Stimulated activated CD4-positive, alpha-beta T cell treated with anti-CD3 and anti-CD28 coated beads, Interleukin-15, amount 100 ng/mL, for 1 hour (primary cell): ENCODE results near the gene CHGA.

Source experiments
- DNase-seq, 2 donors: peaks; one replicate each; pipeline ENCODE4 v3.0.0-alpha.2; 2020; ENCODE audit warnings: low read depth in 1 of 2, low spot score in 1 of 2

The CHGA gene, protein sequence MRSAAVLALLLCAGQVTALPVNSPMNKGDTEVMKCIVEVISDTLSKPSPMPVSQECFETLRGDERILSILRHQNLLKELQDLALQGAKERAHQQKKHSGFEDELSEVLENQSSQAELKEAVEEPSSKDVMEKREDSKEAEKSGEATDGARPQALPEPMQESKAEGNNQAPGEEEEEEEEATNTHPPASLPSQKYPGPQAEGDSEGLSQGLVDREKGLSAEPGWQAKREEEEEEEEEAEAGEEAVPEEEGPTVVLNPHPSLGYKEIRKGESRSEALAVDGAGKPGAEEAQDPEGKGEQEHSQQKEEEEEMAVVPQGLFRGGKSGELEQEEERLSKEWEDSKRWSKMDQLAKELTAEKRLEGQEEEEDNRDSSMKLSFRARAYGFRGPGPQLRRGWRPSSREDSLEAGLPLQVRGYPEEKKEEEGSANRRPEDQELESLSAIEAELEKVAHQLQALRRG

DNA sequence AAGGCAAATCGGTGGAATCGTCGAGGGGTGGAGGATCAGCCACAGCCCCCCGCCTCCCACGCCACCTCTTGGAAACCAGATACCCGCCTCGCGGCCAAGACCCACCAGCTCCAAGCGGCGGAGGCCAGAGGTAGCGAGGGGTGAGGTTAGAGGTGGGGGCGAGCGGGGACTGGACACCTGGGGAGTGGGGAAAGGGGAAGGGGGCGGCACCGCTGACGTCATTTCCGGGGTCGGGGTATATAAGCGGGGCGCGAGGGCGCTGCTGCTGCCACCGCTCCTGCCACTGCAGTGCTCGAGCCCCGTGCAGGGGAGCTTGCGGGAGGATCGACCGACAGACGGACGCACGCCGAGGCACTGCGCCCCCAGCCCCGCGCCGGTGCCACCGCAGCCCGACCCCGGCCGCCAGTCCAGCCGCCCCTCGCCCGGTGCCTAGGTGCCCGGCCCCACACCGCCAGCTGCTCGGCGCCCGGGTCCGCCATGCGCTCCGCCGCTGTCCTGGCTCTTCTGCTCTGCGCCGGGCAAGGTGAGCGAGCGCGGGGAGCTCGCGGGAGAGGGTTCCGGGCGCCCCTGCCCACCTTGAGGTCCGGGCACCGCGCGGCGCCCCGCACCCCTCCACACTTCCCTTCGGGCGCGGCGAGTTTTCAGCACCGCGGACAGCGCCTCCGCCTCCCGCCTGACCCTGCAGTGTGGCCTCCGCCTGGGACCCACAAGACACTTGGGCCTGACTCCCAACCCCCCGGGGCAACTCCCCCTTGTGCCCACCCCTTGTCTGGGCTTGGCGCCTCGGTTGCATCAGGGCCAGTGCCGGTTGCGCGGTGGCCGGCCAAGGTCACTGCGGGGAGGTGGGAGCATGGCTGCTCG is at the start of gene CHGA:
TSS of gene CHGA (plus strand) at position 268 of the 861 bp plus-strand sequence. CDS start at position 478, 210 bp downstream.
- peak in 1 of 2 donors; percentile 32 for DNase-seq

DNA sequence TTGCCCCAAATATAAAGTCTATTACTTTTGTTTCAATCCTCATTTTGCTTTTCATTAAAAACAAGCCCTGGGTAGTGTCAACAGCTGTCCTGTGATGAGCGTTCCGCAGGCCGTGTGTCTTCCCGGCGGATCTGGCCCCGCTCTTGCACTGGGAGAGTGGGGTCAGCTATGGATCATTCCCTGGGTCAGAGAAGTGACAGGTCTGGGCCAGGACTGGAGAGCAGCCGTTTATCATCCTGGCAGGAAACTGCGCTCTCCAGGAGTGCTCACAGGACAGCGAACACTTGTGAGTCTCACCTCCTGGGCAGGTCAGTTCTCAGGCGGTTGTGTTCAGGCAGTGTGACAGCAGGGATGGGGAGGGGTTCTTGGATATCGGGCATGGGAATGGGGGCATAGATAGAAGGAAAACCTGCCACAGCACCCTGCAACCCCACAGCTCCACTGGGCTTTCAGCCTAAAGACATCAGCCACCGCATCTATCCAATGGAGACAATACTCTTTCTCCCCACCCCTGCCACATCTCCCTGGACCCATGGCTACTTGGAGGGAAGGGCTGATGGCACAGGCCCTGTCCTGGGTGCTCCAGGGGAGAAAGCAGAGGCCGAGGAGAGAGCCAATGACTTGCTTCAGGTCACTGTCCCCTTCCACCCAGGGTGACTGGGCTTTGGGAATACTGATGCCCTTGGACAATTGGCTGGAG is 47.8 kb upstream of the CHGA start:
- no peak for DNase-seq

DNA sequence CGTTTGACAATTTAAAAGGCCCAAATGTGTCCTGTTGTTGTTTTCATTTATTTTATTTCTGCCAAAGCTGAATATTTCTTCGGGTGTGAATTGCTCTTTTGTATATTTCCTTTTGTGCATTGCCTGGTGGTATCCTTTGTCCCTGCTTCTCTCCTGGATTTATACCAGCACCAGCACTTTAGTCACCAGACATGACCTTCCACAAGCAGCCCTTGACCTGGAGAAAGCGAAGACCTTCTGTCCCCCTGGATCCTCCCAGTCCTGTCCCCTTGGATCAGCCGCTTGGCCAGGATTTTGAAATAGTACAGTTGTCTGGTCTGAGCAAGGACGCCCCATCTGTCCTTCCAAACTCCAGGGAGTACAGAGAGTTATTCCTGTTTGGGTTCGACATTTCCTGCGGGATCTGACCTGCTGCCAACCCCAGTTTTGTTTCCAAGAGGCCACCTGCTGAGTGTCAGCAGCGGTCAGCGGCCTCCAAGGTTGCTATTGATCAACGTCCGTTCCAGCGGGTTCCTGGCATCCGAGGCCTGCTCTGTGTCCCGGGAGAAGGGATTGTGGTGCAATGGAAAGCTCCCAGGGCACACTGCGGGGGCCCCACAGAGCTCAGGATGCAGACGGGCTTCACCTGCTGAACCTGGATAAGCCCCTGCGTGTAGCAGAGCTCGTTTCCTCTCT is 45.1 kb upstream of the CHGA start:
- DNase-seq: no peak

DNA sequence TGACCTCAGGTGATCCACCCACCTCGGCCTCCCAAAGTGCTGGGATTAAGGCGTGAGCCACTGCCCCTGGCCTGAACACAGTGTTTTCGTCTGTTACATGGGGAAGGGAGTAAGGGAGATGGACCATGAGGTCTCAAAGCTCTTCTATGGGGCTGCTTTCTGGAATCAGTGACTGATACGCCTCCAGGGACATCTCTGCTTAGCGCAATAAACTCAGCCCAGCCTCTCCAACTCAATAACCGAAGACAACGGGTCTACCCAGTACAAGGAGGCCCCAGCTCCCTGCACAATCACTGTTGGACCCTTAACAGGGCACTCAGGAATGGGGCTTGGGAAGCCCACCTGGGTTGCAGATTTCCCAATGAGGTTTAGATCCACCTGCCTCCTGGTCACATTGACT is 42.6 kb upstream of the CHGA start:
- no peak for DNase-seq

- no peak for DNase-seq
Observed at GRCh38 chr14:92880851-92881250, 42.1 kb upstream of the CHGA start.

DNA sequence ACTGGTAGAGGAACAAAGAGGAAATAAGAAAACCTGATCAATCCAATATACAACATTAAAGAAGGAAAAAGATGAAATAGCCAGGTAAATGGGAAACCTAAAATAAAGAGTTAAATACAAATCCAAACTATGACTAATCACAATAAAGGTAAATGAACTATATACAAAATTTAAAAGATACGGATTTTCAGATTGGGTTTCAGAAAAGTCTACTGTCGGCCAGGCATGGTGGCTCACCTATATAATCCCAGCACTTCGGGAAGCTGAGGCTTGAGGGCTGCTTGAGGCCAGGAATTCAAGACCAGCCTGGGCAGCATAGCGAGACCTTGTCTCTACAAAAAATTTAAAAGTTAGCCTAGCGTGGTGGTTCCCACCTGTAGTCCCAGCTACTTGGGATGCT is 39.9 kb upstream of the CHGA start:
- no peak for DNase-seq

GRCh38 chr14:92884410-92884809 is 38.5 kb upstream of the CHGA start:
- no peak for DNase-seq

DNA sequence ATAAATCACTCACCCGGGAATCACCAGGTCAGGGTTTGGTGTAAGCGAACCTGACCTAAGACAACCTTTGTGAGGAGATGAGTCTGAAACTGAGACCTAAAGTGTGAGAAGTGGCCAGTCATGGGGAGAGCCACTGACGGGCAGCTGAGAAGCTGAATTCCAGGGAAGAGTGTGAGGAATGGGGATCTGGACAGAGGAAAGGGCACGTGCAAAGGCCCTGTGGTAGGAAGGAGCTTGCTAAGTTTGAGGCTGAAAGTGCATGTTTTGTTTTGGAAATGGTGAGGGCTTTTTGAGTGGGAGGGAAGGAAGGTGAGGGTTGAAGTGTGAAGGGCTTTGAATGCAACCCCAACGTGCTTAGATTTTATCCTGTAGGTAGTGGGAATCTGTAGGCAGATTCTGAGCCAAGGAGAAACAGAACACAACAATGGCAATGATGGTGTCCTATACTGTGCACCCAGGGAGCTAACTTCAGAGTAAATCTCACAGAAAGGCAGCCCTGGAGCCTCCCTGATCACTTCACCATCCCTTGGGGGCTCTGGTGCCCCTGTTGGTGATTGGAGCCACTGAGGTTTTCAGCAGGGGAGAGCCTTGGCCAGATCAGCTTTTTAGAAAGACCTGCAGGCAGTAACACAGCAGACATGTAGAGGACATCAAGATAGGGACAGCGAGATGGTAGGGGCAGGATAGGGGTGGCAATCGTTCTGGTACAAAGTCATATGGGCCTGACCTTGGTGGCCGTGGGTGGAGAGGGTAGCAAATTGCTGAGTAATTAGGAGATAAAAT is 37.5 kb upstream of the CHGA start:
- no peak for DNase-seq

DNA sequence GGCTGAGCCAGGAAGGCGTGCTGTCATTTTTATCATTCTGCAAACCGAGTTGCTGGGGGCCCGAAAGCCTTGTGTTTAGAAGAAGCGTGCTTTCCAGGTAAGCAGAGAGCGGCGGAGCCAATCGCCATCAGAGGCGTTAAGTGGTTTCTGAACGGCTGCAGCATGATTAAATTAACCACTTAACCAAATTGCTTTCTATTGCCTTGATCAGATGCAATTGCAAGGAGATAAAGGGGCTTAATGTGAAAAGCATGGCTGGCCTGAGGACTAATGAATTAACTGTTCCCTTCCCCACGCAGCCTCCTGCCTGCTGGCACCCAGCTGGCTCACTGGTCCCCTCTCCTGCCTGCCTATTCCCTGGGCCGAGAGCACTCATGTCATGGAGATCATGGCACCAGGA is 36.6 kb upstream of the CHGA start:
- DNase-seq: no peak

DNA sequence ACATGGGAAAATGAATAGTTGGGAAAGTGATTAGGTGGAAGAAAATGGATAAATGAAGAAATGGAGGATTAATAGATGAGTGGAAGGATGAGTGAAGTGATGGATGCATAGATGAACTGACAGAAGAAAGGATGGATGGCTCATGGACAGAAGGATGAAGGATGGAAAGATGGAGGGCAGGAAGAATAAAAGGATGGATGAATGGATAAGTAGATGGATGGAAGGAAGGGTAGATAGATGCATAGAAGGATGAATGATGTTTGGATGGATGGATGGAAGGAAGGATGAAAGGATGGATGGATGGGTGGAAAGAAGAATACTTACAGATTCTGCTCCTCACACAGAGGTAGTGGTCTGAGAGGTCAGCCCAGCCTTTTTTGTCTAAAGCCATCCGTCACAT is 35.8 kb upstream of the CHGA start:
- DNase-seq: no peak

- DNase-seq: no peak
Observed at GRCh38 chr14:92888896-92889295, 34.1 kb upstream of the CHGA start.

DNA sequence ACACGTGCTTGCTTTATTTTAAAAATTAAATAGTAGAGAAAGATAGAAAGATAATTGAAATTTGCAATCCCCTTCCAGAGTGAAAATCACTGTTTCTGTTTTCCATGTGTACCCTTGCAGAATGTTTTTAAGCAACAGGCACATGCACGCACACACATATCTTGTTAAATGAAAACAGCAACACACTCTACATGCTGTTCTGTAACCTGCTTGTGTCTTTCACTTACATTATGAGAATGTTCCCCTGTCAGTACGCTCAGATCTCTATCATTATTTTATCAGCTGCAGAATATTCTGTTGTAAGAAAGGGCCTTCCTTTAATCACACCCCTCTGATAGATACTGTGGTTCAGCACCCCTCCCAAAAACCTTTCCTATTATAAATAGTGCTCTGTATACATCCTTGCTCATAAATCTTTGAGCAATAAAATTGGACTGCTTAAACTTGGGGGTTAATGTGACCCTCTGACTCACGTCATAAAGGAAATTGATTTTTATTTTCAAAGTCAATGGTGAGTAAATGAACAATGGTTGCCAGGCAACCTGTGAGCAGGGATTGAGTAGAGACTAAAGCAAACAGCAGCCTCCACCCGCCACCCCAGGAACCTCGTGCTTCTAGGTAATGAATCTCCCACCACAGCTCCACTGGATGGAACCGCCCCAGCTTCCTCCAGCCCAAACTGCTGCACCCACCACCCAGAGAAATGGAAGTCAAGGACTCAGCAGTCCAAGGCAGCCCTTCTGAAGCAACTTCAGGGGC is 31.9 kb upstream of the CHGA start:
- DNase-seq: no peak

DNA sequence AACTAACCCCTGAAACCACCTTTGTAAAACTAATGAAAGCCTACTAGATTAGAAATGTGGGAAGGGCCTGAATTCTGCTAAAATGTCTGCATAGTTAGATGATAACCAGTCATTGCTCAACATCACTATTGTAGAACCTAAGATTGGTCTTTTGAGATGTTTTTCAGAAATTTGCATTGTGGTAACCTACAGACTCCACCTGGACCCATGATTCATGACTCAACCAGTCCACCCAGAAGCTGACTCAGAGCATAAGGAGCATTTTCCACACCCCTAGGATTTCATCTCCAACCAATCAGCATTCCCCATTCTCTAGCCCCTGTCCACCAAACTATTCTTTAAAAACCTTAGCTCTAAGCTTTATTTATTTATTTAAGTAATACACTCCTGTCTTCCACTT is 30.4 kb upstream of the CHGA start:
- DNase-seq: no peak

DNA sequence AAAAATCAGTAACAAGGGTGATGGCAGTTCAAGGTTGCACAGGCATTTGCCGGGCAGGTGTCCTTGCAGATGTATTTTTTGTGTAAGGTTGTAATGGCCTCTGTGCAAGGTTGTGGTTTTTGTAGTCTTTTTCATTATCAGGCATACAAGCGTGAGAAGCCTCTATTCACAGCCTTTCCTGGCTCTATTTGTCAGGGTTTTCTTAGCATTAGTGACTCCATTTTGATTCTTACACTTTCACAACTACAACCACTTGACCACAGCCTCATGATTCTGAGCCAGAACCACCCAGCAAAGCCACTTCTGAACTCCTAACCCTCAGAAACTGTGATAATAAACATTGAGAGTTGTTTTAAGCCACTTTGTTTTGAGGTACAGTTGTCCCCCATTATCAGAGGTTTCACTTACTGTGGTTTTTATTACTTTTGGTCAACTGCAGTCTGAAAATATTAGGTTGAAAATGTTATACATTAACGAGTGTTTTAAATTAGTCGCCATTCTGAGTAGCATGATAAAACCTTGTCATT is 27.5 kb upstream of the CHGA start:
- no peak for DNase-seq

DNA sequence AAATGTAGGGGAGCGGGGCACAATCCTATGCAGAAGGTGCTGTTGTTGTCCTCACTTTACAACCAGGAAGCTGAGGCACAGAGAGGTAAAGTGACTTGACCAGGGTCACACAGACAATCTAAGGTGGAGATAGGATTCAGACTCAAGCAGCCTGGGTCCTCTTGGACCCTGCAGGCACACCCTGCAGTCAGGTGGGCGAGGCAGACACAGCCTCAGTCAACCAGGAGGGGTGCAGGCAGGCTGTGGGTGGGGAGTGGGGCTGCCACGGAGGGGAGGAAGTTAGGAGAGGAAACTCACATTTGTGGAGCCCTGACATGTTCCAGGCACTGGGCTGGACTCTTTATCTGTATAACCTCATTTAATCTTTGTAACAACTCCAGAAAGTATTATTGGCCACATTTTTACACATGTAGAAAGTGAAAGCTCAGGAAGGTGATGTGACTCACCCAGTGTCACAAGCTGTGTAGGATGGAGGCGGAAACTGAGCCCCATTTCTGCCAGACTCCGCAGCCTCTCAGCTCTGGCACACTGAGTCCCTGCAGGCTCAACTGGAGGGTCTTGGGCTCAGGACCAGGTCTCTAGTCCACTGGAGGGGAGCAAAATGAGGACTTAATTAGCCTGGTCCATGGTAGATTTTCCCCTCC is 24.9 kb upstream of the CHGA start:
- DNase-seq: no peak

DNA sequence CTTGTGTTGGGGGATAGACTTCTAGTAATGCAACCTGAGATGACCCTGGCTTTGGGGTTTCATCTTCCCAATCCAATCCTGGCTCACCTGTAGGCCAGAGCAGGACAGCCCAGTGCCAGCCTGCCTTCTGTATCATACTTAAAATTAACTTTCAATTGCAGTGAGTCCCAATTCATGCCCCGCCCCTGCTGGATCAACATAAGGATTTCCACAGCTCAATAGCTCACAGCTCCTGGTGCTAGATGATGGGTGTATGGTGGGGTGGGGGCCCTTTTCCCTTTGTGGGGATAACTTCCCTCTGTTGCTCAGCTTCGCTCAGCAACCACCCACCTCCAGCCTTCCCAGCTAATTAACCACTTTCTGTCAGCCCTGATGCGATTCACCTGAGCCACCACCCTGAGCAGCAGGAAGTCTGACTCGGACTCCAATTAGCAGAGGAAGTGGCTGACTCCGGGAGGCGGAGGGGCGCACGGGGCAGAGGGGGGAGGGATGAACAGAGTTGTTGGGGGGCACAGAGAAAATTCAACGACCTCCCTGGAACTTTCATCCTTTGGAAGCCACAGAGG is 24.3 kb upstream of the CHGA start:
- DNase-seq: no peak

DNA sequence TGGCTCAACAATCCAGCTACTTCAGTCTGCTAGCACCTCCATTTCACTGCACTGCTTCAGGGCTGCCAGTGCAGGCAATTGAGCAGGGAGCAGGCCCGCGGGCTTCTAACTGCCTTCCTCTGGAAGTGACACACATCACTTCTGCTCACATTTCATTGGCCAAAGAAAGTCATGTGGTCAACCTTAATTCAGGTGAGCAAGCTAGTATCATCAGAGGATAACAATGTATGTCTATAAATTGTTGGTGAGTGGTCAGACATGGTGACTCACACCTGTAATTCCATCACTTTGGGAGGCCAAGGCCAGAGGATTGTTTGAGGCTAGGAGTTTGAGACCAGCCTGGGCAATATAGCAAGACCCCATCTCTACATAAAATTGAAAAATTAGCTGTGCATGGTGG is 22.3 kb upstream of the CHGA start:
- no peak for DNase-seq

DNA sequence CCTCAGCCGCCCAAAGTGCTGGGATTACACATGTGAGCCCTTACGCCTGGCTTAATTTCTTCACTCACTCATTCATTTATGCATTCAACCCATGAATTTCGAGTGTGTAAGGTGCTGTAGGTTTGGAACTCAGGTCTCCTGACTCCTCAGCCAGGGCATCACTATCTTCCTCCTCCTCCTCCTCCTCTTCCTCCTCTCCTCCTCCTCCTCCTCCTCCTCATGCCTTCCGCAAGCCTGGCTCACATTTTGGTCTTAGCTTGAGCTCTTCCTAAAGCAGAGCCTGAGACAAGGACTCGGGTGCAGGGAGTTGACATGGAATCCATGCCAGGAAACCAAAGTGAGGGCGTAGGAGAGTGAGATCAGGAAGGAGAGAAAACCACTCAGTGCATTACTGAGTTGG is 20.8 kb upstream of the CHGA start:
- DNase-seq: no peak

DNA sequence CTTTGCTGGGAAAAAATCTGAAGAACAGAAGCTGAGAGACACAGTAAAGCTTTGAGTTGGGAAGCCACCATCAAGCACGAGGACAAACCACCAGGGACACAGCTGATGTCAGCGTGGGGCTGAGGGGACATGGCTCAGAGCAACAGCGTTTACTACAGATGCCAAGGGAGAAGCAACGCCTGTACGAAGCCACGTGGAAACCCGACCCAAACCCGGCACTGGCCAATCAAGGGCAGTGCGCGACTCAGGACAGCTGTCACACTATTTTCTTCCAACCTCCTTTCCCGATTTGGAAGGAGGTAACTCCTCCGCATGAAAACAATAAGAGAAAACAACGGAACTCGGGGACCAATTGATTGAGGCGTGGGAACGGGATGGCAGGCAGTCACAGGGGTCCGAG is 20.2 kb upstream of the CHGA start:
- DNase-seq: no peak
